Measurements from ENCODE around the gene OTOS.

DNA sequence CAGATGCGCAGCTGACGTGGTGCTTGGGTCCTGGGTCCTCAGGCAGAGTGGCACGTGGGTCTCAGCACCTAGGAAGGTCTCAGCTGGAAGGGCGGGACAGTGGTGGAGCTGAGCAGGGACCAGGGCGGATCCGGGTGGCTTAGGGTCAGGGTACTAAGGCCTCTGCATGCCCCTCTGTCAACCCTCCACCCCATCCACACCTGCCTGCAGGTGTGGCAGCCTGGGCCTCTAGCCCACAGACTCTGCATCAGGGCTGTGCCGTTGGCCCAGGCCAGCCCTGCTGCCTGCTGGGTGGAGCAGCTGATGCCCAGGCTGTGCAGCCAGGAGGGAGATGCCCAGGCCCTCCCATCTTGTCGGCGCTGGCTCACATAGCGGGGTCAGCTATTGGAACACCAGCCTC is 24.6 kb upstream of the OTOS start:
- TF ChIP-seq, protein P1, sequence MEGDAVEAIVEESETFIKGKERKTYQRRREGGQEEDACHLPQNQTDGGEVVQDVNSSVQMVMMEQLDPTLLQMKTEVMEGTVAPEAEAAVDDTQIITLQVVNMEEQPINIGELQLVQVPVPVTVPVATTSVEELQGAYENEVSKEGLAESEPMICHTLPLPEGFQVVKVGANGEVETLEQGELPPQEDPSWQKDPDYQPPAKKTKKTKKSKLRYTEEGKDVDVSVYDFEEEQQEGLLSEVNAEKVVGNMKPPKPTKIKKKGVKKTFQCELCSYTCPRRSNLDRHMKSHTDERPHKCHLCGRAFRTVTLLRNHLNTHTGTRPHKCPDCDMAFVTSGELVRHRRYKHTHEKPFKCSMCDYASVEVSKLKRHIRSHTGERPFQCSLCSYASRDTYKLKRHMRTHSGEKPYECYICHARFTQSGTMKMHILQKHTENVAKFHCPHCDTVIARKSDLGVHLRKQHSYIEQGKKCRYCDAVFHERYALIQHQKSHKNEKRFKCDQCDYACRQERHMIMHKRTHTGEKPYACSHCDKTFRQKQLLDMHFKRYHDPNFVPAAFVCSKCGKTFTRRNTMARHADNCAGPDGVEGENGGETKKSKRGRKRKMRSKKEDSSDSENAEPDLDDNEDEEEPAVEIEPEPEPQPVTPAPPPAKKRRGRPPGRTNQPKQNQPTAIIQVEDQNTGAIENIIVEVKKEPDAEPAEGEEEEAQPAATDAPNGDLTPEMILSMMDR (IDR thresholded peaks at IDR 0.05 in 4 of 5, conservative IDR thresholded peaks at IDR 0.05 in 1 of 5): no peak
- no peak for TF ChIP-seq POLR2A (IDR thresholded peaks at IDR 0.05)

Data from gastrocnemius medialis (tissue), 4 donors.